HG03354 (cell line): ENCODE results near the gene PHIP.

Experiments used
- ATAC-seq: cut with Tn5 transposase; IDR thresholded peaks from one replicate; pipeline ENCODE4 v1.9.1; 2021; ENCODE audit warnings: mild to moderate bottlenecking; ENCODE audit not compliant: unreplicated experiment, poor library complexity, severe bottlenecking

Gene PHIP

DNA sequence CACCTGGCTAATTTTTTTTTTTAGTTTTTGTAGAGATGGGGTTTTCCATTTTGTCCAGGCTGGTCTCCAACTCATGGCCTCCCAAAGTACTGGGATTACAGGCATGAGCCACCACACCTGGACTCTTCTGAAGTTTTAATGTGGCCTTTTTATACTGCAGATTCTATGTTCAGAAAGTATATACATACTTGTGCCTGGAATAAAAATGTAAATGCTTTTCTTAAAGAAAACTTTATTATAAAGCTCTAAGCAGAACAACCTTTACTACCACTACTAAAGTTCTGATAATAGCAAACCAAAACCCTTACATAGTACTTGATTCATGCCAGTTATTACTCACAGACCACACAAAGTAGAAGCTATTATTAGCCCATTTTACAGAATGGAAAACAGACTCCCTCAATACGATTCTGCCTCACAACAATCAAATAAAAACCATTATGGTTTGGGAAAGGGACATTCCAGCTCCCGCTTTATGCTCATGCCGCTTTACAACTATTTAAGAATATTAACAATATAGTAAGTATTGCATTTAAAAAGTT, 5.3 kb downstream of the PHIP start:
- peak; percentile 29 for ATAC-seq

DNA sequence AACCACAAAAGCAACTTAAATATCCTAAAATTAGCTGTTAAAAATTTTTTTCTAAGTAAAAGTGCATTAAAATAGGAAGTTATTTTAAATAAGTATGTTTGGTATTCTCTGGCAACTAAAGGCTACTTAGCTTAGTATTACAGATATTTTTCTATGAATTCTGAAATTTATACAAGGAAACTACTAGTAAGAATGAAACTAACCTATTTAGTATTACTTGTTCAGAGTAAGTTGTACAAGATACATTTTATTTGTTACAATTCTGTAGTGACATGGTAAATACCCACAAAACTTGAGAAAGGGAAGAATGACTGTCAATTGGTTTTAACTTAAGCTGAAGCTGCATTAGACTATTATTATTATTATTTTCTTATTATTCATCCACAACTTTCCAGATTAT, 6.5 kb downstream of the PHIP start:
- no peak for ATAC-seq

DNA sequence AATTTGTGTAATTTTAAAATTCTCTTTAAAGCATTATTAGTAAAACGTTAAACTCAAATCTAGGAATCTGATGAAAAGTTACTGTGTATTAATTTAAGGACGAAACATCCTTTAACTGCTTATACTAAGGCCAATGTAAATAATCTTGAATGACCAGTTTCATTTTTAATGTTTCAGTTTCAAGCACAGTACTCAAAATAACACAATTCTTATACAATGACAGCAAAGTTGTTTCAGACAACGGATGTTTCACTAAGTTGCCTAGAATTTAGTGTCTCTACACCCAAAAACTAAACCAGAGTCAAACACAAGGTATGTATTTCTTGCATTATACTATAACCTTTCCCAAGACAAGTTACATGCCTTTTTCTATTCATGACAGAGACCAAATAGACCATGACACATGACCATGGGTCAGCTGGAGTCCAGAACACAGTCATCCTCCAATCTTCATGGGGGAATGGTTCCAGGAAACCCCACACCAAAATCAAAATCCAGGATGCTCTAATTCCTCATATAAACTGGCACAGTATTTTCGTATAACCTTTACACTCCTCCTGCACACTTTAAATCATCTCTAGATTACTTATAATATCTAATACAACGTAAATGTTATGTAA, 7.7 kb downstream of the PHIP start:
- ATAC-seq, result peak; percentile 75

DNA sequence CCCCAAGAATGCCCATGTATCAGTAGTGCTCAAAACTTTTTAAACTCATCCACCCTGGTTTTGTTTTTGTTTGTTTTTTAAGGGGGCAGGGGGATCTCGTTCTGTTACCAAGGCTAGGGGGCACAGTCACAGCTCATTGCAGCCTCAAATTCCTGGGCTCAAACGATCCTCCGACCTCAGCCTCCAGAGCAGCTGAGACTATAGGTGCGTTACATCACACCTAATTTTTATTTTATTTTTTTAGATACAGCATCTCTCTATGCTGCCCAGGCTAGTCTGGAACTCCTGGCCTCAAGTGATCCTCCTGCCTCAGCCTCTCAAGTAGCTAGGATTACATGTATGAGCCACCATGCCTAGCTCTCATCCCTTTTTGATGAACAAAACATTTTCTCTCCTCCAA, 11.2 kb downstream of the PHIP start:
- ATAC-seq, result no peak

DNA sequence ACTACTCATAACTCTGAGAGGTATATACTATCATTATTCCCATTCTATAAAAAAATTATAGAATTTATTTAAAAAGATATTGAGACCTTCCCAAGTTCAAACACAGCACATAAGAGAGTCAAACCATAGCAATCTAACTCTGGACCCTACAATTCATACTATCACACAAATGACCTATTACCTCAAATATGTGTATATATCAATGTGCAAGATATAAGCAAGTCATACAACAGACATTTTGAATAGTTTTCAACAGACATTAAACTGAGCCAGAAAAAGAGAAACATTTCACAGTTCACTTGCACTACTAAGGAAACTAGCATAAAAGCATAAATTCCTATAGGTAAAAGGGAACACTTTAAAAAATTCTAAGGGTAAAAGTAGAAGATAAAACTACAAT, 11.7 kb downstream of the PHIP start:
- no peak for ATAC-seq

DNA sequence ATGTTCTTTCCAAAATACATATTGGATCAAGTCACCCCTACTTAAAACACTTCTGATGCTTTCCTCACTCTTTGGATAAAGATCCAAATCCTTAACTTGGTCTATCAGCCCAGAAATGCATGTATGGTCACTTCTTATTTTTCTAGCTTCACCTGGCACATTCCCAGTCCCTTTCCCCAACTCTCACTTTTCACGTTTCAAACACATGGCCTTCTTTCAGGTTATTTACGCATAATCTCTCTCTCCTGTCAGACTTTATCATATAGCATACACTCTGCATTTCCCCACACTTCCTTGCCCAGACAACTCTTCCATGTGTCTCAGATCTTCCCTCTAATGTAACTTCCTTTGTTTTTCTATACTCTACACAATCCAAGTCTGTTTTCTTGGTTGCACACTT, 12.8 kb downstream of the PHIP start:
- no peak for ATAC-seq

DNA sequence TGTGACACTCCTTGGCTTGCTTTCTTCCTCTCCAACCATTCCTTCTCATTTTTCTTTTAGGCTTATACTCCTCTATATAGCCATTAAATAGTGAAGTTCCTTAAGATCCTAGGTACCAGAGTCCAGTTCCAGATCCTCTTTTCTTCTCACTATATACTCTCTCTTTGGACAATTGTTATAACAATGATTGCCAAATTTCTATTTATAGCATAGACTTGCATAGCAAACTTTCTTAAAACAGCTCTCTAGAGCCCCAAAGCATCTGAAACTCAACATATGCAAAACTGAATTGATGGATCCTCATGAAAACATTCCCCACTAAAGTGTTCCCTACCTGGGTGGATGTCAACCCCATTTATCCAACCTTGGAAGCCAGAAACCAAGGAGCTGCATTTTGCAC, 13.4 kb downstream of the PHIP start:
- ATAC-seq, result peak; percentile 65

DNA sequence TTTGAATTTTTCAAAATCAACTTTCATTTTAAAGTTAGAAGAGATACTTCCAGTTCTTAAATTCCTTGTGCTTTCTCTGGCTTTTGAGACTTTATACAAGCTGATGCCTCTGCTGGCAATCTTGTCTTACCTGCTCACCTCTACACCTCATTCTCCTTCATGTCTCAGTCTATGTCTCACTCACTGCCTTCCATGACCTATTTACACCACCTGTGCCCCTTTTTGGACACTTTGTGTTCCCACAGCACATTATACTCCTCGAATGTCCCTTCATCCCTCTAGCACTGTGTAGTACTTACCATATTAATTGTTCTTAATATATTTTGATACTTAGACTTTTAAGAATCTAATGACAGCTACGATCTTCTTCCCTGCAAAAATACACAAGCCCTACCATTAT, 15.3 kb downstream of the PHIP start:
- ATAC-seq, result no peak

DNA sequence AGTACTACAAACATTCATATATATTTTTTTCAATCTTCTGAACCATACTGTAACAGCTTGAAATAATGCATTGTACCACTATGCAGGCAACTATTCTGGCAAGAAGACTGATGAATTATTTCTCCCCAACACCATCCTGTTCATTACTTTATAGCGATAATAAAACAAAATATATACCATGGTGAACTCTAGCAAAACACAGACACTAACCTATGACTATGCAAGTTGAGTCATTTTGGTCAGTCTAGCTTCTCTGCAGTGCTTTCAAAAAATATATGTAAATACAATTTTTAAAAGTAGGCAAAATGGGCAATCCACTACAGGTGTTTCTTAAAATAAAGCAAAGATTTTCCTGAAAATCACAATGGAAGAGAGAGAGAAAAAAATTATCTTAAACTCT, 20.3 kb downstream of the PHIP start:
- ATAC-seq, result no peak

DNA sequence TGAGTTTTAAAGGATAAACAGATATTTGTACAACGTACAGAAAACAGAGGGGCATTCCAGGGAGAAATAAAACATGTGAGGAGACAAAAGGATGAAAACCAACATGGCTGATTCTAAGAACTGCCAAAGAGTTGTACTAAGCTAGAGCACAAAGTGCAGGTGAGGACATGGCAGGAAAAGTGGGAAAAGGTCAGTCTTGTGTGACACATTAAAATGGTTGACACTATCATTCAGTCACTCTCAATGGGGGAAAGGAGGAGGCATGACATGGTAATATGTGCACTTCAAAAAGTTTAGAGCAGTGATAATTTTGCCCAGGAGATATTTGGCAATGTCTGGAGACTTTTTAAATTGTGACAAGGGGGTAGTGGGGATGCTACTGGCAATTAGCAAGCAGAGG, 21.8 kb downstream of the PHIP start:
- no peak for ATAC-seq

DNA sequence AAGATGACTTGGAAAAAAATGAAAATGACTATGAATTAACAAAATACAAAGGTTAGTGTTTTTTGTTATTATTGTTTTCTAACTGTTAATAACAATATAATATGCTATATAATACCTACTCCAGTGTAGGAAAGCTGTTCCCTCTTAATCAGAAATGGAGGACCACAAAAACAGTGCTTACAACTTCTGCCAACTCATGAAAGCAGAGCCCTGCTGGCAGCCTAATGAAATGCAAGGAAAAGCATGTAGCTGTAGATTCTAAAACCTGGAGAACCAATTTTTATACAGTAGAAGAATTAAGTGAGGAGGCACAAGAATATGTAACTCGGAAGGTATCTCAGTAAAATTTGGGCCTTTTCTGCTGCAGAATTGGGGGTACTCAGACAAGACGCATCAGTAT, 29.4 kb downstream of the PHIP start:
- ATAC-seq, result no peak

DNA sequence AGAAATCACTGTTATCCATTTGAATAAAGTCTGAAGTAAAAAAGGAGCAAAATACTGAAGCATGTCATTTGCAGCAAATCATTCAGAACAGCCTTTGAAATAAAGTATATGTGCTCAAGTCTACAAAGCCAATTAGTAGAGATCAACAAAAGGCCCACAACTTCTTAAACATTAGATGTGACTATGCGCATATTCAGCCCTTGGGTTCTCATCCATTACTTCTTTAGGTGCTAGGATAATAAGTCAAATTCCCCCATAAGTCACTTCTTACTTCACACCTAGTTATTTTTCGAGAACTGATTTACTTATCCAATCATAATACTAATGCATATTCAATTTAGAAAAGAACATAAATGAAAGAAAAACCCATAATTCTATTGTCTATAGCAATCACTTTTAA, 31.0 kb downstream of the PHIP start:
- ATAC-seq, result no peak

DNA sequence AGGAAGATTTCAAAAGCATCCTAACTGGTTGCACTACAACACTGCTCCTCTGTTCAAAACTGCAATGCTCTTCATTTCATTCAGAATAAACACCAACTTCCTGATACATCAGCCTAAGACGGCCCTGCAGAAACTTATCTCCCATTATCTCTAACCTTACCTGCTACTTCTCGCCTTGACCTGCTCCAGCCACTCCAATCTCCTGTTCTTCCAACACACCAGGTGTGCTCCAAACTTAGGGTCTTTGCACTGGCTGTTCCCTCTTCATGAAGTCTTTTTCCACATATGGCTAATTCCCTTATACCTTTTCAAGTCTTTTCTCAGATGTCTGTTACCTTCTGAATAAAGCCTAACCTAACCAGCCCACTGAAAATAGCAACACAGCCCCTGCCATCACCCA, 32.1 kb downstream of the PHIP start:
- no peak for ATAC-seq

DNA sequence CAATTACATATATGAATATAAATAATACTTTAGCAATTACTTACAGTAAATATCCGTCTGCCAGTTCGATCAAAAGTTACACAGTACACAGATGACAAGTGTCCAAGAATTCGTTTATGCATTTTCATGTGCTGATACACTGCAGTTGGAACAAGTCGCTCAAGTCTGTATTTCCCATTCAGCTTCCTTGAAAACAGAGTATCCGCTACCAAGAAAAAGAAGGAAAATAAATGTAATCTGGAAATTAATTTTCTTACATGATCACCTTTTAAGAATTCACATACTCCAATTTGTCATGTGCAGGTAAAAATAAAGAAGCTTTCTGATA, 35.3 kb downstream of the PHIP start:
- ATAC-seq, result no peak

DNA sequence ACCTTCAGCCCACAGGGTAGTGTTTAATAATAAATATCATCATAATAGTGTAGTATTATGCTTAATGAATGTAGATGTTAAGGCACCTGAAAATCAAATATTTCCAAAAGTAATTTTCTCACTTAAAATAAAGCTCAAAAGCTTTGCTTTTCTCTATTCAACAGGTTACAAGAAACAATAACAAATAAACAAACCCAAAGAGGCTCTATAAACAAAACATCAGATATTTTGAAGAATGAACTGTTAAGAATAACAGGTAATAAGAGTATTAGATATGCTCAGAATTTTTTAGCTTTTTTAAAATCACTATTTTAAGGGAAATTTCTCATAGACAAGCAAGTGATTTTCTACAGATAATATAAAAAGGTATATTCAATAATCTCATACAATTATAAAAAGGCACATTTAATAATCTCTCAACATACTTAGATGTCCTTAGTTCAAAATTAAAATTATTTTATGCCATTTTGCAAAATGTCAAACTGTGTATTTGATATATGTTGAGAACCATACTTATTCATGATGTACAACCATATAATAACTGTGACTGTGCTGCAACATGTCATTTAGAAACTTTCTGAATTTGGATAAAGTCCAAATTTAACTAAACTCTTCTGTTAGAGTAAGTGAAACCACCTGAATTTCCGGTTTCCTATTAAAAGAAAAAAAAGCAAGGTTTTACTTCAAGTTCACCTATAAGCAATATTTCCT, 35.8 kb downstream of the PHIP start:
- peak; percentile 76 for ATAC-seq

DNA sequence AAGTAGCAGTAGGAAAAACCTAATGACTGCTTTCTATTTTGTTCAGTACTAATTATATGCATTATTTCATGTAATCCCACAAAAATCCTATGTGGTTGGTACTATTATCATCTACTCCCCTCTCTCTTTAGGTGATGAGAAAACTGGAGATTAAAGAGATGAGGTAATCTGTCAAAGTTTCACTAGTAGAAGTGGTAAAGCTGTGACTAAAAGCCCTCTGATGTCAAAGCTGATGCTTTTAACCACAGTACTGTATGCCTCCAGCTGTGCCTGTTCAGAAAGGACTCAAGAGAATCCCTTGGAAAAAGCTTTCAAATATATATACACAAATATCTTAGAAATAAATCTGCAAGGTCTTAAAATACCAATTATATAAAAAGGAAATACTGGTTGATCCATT, 38.0 kb downstream of the PHIP start:
- ATAC-seq, result peak; percentile 90

DNA sequence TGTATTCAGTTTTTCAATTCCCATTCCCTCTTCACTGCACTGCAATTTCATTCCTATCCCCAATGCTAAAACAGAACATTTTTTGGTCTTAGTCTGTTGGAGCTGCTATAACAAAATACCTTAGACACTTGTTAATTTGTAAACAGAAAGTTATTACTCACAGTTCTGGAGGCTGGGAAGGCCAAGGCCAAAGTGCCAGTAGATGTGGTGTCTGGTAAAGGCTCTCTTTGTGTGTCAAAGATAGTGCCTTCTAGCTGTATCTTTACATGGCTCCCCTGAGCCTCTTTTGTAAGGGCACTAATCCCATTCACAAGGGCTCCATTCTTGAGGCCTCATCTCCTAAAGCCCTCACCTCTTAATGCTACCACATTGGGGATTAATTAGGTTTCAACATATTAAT, 40.0 kb downstream of the PHIP start:
- ATAC-seq, result no peak

DNA sequence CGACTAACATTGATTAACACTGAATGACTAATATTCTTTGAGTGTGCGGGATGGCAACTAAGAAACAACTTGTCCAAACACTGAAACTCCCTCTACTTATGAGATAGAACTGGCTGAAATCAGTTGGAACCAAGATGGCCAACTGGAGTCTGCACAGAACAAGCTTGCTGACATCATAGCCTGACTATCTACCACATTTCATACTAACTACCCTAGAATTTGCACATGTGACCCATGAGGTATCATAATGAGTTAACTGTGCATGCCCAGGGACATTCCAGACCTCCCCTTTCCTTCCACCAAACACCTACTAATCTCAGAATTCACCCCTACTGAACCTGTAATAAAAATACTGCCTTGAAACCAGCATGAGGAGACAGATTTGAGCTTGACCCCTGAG, 43.2 kb downstream of the PHIP start:
- ATAC-seq, result peak; percentile 73

DNA sequence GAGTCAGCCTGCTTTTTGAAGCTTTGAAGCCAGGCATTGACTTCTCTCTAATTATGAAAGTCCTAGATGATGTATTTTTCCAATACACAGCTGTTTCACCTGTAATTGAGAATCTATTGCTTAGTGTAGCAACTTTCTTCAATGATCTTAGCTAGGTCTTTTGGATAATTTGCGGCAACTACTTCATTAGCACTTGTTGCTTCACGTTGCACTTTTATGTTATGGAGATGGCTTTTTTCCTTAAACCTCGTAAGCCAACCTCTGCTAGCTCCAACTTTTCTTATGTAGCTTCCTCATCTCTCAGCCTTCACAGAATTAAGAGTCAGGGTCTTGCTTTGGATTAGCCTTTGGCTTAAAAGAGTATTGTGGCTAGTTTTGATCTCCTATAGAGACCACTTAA, 44.8 kb downstream of the PHIP start:
- no peak for ATAC-seq

DNA sequence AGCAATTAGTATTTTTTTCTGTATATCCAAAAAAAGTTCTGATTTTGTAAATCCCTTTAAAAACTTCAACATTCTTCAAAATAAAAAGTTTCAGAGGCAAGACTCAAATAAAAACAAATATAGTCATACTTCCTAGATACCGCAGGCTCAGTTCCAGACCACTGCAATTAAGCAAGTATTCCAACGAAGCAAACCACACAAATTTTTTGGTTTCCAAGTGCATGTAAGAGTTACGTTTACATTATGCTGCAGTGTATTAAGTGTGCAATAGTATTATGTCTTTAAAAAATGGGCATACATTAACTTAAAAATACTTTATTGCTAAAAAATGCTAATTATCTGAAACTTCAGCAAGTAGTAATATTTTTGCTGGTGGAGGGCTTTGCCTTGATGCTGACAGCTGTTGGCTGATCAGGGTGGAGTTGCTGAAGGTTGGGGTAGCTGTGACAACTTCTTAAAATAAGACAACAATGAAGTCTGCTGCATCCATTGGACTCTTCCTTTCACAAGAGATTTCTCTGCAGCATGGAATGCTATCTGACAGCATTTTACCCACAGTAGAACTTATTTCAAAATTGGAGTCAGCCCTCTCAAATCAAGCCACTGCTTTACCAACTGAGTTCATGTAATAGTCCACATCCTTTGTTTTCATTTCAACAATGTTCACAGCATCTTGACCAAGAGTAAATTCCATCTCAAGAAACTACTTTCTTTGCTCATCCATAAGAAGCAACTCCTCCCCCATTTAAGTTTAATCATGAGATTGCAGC, 46.0 kb downstream of the PHIP start:
- ATAC-seq, result no peak

DNA sequence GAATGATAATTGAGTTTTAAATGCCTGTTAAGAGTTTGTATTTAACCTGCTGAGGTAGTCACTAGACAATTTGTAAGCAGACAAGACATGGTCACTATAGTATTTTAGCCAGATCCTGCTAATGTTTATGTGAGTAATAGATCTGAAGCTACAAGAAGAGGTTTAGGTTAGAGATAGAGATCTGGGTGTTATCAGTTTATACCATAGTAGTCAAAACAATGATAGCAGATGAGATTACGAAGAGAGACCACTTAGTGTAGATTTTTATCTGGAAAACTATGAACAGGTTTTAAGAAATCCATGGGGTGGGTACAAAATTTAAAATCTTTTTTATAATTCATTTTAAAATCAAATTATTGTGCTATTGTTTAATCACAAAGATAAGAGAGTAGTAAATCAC, 47.5 kb downstream of the PHIP start:
- no peak for ATAC-seq
